ENCODE results near the gene DDX6. TPM values are rescaled to one million over a fixed set of nuclear protein-coding genes. Genes with fewer than 3 reads are reported as not detected.

The DDX6 gene
- total RNA-seq, 1 donor from 2014 or later: 189 TPM

DNA sequence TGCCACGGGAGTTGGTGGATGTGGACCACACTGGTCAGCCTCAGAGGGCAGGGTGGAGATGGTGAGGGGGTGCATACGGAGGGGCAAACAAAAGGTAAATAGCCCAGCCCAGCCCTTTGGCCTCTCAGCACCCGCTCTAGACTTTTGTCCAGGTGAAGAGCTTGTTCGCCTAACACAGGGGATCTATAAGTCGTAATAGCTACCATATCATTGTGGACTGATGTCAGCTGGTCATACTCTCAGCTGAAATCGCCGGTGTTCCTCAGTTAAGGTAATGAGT lies 84.5 kb downstream of the DDX6 start:
- no peak for DNase-seq (ENCODE audit: low spot score in 2 of 2, unreplicated experiment in 2 of 2)
- no peak overlapping the region for H3K4me3 Mint-ChIP-seq
- no peaks in the 10 kb centered on the region for H3K27me3 Mint-ChIP-seq (ENCODE audit: low read depth)
- no peaks in the 10 kb centered on the region for H3K36me3 Mint-ChIP-seq
- TF ChIP-seq, protein P1, sequence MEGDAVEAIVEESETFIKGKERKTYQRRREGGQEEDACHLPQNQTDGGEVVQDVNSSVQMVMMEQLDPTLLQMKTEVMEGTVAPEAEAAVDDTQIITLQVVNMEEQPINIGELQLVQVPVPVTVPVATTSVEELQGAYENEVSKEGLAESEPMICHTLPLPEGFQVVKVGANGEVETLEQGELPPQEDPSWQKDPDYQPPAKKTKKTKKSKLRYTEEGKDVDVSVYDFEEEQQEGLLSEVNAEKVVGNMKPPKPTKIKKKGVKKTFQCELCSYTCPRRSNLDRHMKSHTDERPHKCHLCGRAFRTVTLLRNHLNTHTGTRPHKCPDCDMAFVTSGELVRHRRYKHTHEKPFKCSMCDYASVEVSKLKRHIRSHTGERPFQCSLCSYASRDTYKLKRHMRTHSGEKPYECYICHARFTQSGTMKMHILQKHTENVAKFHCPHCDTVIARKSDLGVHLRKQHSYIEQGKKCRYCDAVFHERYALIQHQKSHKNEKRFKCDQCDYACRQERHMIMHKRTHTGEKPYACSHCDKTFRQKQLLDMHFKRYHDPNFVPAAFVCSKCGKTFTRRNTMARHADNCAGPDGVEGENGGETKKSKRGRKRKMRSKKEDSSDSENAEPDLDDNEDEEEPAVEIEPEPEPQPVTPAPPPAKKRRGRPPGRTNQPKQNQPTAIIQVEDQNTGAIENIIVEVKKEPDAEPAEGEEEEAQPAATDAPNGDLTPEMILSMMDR (IDR thresholded peaks at IDR 0.05; ENCODE audit: unreplicated experiment): no peak
- H3K27ac Mint-ChIP-seq: no peak overlapping the region
- no peaks in the 10 kb centered on the region for H3K9me3 Mint-ChIP-seq
- H3K4me1 Mint-ChIP-seq: peaks cover 11% of the 10 kb centered on the region

DNA sequence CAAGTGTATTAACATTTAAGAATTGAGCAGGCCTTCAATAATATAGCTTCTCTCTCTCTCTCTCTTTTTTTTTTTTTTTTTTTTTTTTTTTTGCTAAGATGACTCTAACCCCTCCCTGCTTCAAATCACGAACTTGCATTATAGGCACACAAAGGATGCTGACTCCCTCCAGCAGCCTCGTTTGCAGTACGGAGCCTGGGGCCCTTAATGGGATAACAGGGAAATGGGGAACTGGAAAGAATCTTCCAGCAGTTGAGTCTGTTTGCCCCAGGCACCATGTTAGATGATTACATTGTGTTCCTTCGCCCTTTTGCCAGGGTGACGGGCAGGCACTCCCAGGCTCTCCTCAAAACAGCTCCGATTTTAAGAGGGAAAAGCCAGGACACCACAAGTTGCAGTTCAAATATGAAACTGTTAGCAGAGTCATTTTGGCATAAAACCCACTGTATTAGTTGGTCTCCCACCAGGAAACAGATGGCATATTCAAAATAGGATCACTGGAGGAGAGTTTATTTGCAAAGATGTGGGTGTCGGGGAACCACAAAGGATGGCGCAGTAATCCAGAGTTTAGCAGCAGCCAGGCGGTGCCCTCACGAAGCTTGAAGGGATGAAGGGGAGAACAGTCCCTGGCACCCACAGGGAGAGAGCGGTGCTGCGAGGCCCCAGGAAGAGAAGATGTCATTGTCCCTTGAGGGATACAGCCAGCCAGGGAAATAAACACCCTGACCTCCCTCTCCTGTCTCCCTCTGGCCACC lies 85.0 kb downstream of the DDX6 start:
- DNase-seq (ENCODE audit: low spot score in 2 of 2, unreplicated experiment in 2 of 2): no peak
- Mint-ChIP-seq H3K27me3 (ENCODE audit: low read depth) (no peaks in the 10 kb centered on the region), H3K27ac (no peak overlapping the region), H3K4me1 (peaks cover 11% of the 10 kb centered on the region), H3K36me3 (no peaks in the 10 kb centered on the region), H3K9me3 (no peaks in the 10 kb centered on the region), H3K4me3 (no peak overlapping the region)
- TF ChIP-seq, protein P1 (IDR thresholded peaks at IDR 0.05; ENCODE audit: unreplicated experiment): no peak

DNA sequence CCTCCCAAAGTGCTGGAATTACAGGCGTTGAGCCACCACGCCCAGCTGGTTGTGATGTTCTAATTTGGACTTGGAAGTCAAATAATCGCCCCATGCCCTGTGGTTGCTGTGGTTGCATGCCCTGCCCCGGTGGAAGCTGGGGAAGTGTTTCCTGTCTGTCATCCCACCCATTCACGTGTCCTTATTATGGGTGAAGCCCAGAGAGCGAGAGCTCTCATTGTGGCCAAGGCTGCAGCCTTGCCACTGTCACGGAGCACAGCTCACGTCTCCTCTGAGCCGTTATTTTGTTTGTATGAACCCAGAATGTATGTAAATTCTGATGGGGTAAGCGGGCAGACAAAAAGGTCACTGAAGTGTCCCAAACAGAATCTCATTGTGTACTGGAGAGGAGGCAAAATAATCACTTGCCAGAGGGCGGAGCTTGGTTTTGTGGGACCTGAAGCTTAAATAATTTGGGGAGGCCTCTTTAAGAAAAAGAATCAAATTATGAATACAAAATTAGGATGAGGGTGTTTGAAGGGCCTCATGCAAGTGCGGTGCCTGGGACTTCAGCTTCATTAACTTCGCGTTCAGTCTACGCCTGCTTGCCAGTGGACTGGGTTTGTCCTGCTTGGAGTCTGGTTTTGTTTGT lies 85.7 kb downstream of the DDX6 start:
- H3K4me1 Mint-ChIP-seq: peaks cover 11% of the 10 kb centered on the region
- no peak overlapping the region for H3K27ac Mint-ChIP-seq
- H3K9me3 Mint-ChIP-seq: no peaks in the 10 kb centered on the region
- TF ChIP-seq, protein P1 (IDR thresholded peaks at IDR 0.05; ENCODE audit: unreplicated experiment): no peak
- H3K27me3 Mint-ChIP-seq (ENCODE audit: low read depth): no peaks in the 10 kb centered on the region
- H3K36me3 Mint-ChIP-seq: peaks cover 2% of the 10 kb centered on the region
- no peak for DNase-seq (ENCODE audit: low spot score in 2 of 2, unreplicated experiment in 2 of 2)
- no peak overlapping the region for H3K4me3 Mint-ChIP-seq

DNA sequence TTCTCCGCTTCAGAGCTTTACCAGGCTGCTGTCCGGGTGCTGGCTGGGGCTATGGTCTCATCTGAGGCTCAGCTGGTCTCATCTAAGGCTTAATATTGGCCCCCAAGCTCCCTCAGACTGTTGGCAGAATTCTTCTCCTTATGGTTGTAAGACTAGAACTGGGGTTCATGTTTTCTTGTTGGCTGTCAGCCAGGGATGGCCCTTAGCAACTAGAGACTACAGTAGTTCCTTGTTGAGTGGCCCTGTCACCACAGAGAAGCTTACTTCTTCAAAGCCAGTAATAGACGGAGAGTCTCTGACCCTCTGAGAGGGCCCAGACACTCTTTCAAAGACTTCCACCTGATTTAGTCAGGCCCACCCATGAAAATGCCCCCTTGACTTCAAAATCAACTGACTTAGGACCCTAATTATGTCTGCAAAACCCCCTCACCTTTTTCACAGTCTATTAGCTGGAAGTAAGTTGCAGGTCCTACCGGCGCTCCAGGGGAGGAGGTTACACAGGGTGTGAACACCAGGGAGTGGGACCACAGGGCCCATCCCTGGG lies 87.3 kb downstream of the DDX6 start:
- H3K27ac Mint-ChIP-seq: no peak overlapping the region
- no peak for DNase-seq (ENCODE audit: low spot score in 2 of 2, unreplicated experiment in 2 of 2)
- H3K4me3 Mint-ChIP-seq: no peak overlapping the region
- peaks cover 2% of the 10 kb centered on the region for H3K36me3 Mint-ChIP-seq
- TF ChIP-seq, protein P1 (IDR thresholded peaks at IDR 0.05; ENCODE audit: unreplicated experiment): no peak
- no peaks in the 10 kb centered on the region for H3K27me3 Mint-ChIP-seq (ENCODE audit: low read depth)
- H3K9me3 Mint-ChIP-seq: no peaks in the 10 kb centered on the region
- H3K4me1 Mint-ChIP-seq: peaks cover 11% of the 10 kb centered on the region

DNA sequence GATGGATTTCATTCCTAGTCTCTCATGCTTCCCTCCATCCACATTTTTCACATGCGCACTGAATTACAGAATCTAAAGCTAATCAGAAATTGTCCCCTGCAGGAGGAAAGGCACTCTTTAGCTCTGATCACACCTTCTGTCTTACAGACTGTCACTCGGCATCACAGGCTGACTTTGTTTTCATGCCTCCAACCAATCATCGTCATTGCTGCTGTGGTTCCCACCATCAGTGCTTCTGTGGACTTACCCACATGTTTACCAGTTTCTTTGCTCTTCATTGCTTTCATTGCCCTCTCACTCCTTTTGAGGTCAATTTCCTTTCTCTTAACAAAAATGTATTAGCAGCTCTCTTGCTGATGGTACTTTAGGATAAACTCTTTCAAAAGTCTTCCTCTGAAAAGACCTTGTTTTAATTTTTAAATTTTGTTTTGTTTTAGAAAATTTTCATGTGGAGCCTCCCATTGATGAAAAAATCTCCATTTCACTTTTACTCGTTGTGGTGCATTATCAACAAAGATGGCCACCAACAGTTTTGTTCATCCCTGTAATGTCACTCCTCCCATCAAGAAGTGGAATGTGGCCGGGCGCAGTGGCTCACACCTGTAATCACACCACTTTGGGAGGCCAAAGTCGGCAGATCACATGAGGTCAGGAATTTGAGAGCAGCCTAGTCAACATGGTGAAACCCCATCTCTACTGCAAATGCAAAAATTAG lies 91.3 kb downstream of the DDX6 start:
- H3K27me3 Mint-ChIP-seq (ENCODE audit: low read depth): no peaks in the 10 kb centered on the region
- DNase-seq (ENCODE audit: low spot score in 2 of 2, unreplicated experiment in 2 of 2): no peak
- H3K36me3 Mint-ChIP-seq: peaks cover 2% of the 10 kb centered on the region
- no peak overlapping the region for H3K27ac Mint-ChIP-seq
- no peak overlapping the region for H3K4me3 Mint-ChIP-seq
- TF ChIP-seq, protein P1 (IDR thresholded peaks at IDR 0.05; ENCODE audit: unreplicated experiment): no peak
- H3K4me1 Mint-ChIP-seq: peaks cover 4% of the 10 kb centered on the region
- no peaks in the 10 kb centered on the region for H3K9me3 Mint-ChIP-seq

Other genes with a start within 250 kb of the DDX6 start
- gene IFT46, start 225.2 kb downstream of the DDX6 start, total RNA-seq: 22.3 to 24.1 TPM (median 23.7 TPM) in 3 replicates
- 139 to 144 TPM (median 140 TPM) in 3 replicates for gene ARCN1, start 218.8 kb downstream of the DDX6 start, total RNA-seq
- 138 to 148 TPM (median 139 TPM) in 3 replicates for gene PHLDB1, start 183.5 kb downstream of the DDX6 start, total RNA-seq
- gene TREH, start 111.5 kb downstream of the DDX6 start, total RNA-seq: 0.11 TPM in 1 of 3 replicates, not detected in the others
- not detected in 3 replicates for gene CXCR5, start 92.7 kb upstream of the DDX6 start, total RNA-seq
- gene BCL9L, start 134.8 kb upstream of the DDX6 start, total RNA-seq: 88.6 to 92.4 TPM (median 91.7 TPM) in 3 replicates
- gene UPK2, start 165.1 kb upstream of the DDX6 start, total RNA-seq: 2.2 to 3.0 TPM (median 2.7 TPM) in 3 replicates
- not detected in 3 replicates for gene FOXR1, start 180.6 kb upstream of the DDX6 start, total RNA-seq
- 65.7 to 69.1 TPM (median 66.3 TPM) in 3 replicates for gene CENATAC, start 207.0 kb upstream of the DDX6 start, total RNA-seq
- gene RPS25, start 227.2 kb upstream of the DDX6 start, total RNA-seq: 1,201 to 1,234 TPM (median 1,218 TPM) in 3 replicates
- 53.9 to 56.5 TPM (median 54.5 TPM) in 3 replicates for gene TRAPPC4, start 227.6 kb upstream of the DDX6 start, total RNA-seq
- gene SLC37A4, start 239.7 kb upstream of the DDX6 start, total RNA-seq: 29.6 to 35.3 TPM (median 33.2 TPM) in 3 replicates